22Rv1 (cell line): ENCODE measurements around the gene MOSPD3.

Source experiments
- ZFX ChIP-seq: fragments of 450-650 bp; IDR thresholded peaks from 2 replicates; pipeline ENCODE4 v1.6.1; 2017; ENCODE audit warnings: antibody characterized with exemption, borderline replicate concordance
- TF ChIP-seq, protein P1 (sequence below): fragments of 450-650 bp; IDR thresholded peaks from 2 replicates; pipeline ENCODE4 v1.5.1; 2017; ENCODE audit warnings: mild to moderate bottlenecking

GRCh38 chr7:100595188-100595587 is 17.2 kb upstream of the MOSPD3 start:
- TF ChIP-seq, protein P1, sequence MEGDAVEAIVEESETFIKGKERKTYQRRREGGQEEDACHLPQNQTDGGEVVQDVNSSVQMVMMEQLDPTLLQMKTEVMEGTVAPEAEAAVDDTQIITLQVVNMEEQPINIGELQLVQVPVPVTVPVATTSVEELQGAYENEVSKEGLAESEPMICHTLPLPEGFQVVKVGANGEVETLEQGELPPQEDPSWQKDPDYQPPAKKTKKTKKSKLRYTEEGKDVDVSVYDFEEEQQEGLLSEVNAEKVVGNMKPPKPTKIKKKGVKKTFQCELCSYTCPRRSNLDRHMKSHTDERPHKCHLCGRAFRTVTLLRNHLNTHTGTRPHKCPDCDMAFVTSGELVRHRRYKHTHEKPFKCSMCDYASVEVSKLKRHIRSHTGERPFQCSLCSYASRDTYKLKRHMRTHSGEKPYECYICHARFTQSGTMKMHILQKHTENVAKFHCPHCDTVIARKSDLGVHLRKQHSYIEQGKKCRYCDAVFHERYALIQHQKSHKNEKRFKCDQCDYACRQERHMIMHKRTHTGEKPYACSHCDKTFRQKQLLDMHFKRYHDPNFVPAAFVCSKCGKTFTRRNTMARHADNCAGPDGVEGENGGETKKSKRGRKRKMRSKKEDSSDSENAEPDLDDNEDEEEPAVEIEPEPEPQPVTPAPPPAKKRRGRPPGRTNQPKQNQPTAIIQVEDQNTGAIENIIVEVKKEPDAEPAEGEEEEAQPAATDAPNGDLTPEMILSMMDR: no peak
- TF ChIP-seq ZFX: no peak
